Measurements from ENCODE around the gene KLRK1.
"Not testable (repeated sequence)": the region's sequence is repeated elsewhere in the genome, so short reads cannot be mapped to it uniquely, and the experiment has no call there.

Gene KLRK1

GRCh38 chr12:10362325-10362724 is 27.5 kb downstream of the KLRK1 start:
- H3K4me3 ChIP-seq (ENCODE audit: low read depth, low read length): no peak overlapping the region
- TF ChIP-seq CTCF (IDR thresholded peaks at IDR 0.05; ENCODE audit: low read depth, low read length): no peak

- TF ChIP-seq CTCF (IDR thresholded peaks at IDR 0.05; ENCODE audit: low read depth, low read length): no peak
- no peak overlapping the region for H3K4me3 ChIP-seq (ENCODE audit: low read depth, low read length)
Measured at GRCh38 chr12:10361622-10362021, 28.2 kb downstream of the KLRK1 start.

- no peak for TF ChIP-seq CTCF (IDR thresholded peaks at IDR 0.05; ENCODE audit: low read depth, low read length)
- H3K4me3 ChIP-seq (ENCODE audit: low read depth, low read length): no peak overlapping the region
Measured at GRCh38 chr12:10361084-10361483, 28.8 kb downstream of the KLRK1 start.

- no peak overlapping the region for H3K4me3 ChIP-seq (ENCODE audit: low read depth, low read length)
- TF ChIP-seq CTCF (IDR thresholded peaks at IDR 0.05; ENCODE audit: low read depth, low read length): no peak
Measured at GRCh38 chr12:10358969-10359368, 30.9 kb downstream of the KLRK1 start.

- H3K4me3 ChIP-seq (ENCODE audit: low read depth, low read length): no peak overlapping the region
- TF ChIP-seq CTCF (IDR thresholded peaks at IDR 0.05; ENCODE audit: low read depth, low read length): no peak
Measured at GRCh38 chr12:10358131-10358530, 31.7 kb downstream of the KLRK1 start.

- no peak for TF ChIP-seq CTCF (IDR thresholded peaks at IDR 0.05; ENCODE audit: low read depth, low read length)
- H3K4me3 ChIP-seq (ENCODE audit: low read depth, low read length): no peak overlapping the region
Measured at GRCh38 chr12:10354502-10354901, 35.3 kb downstream of the KLRK1 start.

- no peak for TF ChIP-seq CTCF (IDR thresholded peaks at IDR 0.05; ENCODE audit: low read depth, low read length)
- H3K4me3 ChIP-seq (ENCODE audit: low read depth, low read length): no peak overlapping the region
Measured at GRCh38 chr12:10354071-10354470, 35.8 kb downstream of the KLRK1 start.

GRCh38 chr12:10351457-10351856 is 38.4 kb downstream of the KLRK1 start:
- not testable (repeated sequence) for H3K4me3 ChIP-seq (ENCODE audit: low read depth, low read length)
